B cell (primary cell): ENCODE results near the gene PODXL. TPM values are rescaled to one million over a fixed set of nuclear protein-coding genes. Genes with fewer than 3 reads are reported as not detected.

ENCODE experiments used
- ATAC-seq: fragments of 200-7000 bp; cut with Tn5 transposase; one replicate; pipeline ENCODE4 v1.10.0; 2021; ENCODE audit warnings: low read depth, mild to moderate bottlenecking, moderate number of reproducible peaks, moderate library complexity
- CTCF ChIA-PET: fragments of 350-600 bp; sonication (Branson Sonifier 250); formaldehyde crosslinking; loops from one replicate; lab custom pipeline; 2021; ENCODE audit warnings: antibody characterized with exemption, inconsistent platforms; lab: Charles Lee
- POLR2A ChIA-PET: fragments of 350-600 bp; sonication (Branson Sonifier 250); formaldehyde crosslinking; loops from one replicate; lab custom pipeline; 2021; ENCODE audit warnings: antibody characterized with exemption; lab: Charles Lee
- DNase-seq: peaks from one replicate; pipeline ENCODE4 v3.0.0; 2013
- H2AFZ ChIP-seq: 2 replicates; pipeline ENCODE4 v1.6.1; 2012; ENCODE audit warnings: mild to moderate bottlenecking, low read depth, low read length; ENCODE audit not compliant: insufficient read depth, poor library complexity, severe bottlenecking
- H3K27ac ChIP-seq, 2 donors: 1 replicate in 1 of 2; 2 replicates in 1 of 2; pipeline ENCODE4 v1.5.1; 2012 to 2013; ENCODE audit warnings: low read length in 2 of 2, mild to moderate bottlenecking in 2 of 2, moderate library complexity in 1 of 2
- H3K27me3 ChIP-seq, 4 experiments: fragments of 200-600 bp in 1 of 4; sonication (generic) in 1 of 4; replicated peaks in 1 of 4; 1 replicate in 2 of 4; 2 replicates in 2 of 4; pipeline versions ENCODE4 v1.6.1 to v1.7.0; 2013 to 2016; ENCODE audit warnings: low read length in 3 of 4, mild to moderate bottlenecking in 2 of 4, mixed read lengths in 1 of 4, moderate library complexity in 1 of 4; ENCODE audit not compliant: insufficient read depth in 4 of 4, control insufficient read depth in 3 of 4; ENCODE audit errors: control extremely low read depth in 1 of 4
- H3K36me3 ChIP-seq, 2 experiments: replicated peaks in 1 of 2; 1 replicate in 1 of 2; 2 replicates in 1 of 2; pipeline versions ENCODE4 v1.6.1 to v1.7.1; 2013; ENCODE audit warnings: low read length in 1 of 2; ENCODE audit not compliant: insufficient read depth in 2 of 2, control insufficient read depth in 1 of 2; ENCODE audit errors: control extremely low read depth in 1 of 2, extremely low read depth in 1 of 2
- H3K4me1 ChIP-seq, 2 donors: fragments of 200-600 bp in 1 of 2; sonication (generic) in 1 of 2; 1 replicate in 1 of 2; 2 replicates in 1 of 2; pipeline versions ENCODE4 v1.5.1 to v1.6.1; 2013 to 2017; ENCODE audit warnings: low read length in 2 of 2; ENCODE audit not compliant: control insufficient read depth in 2 of 2, insufficient read depth in 2 of 2
- H3K4me2 ChIP-seq: replicated peaks from 2 replicates; pipeline ENCODE3; 2012; ENCODE audit warnings: mild to moderate bottlenecking, low read depth, low read length; ENCODE audit not compliant: poor library complexity, severe bottlenecking
- H3K4me3 ChIP-seq, 5 experiments: fragments of 200-600 bp in 1 of 5; sonication (generic) in 1 of 5; 1 replicate in 3 of 5; 2 replicates in 2 of 5; pipeline versions ENCODE4 v1.5.1 to v1.7.0; 2011 to 2016; ENCODE audit warnings: low read length in 4 of 5, mild to moderate bottlenecking in 4 of 5, low read depth in 2 of 5, control low read depth in 1 of 5, moderate library complexity in 1 of 5; ENCODE audit not compliant: insufficient read depth in 1 of 5; ENCODE audit errors: control extremely low read depth in 1 of 5, extremely low read depth in 1 of 5
- H3K79me2 ChIP-seq: fragments of 200-600 bp; sonication (generic); one replicate; pipeline ENCODE4 v1.6.0; 2016; ENCODE audit warnings: low read length; ENCODE audit not compliant: control insufficient read depth, insufficient read depth
- H3K9ac ChIP-seq: fragments of 200-600 bp; sonication (generic); 2 replicates; pipeline ENCODE4 v1.6.1; 2017; ENCODE audit warnings: mild to moderate bottlenecking, low read length, moderate library complexity
- H3K9me3 ChIP-seq, 3 donors: one replicate each; pipeline versions ENCODE4 v1.6.1 to v1.7.1; 2013; ENCODE audit warnings: low read length in 2 of 3; ENCODE audit not compliant: control insufficient read depth in 2 of 3, insufficient read depth in 1 of 3; ENCODE audit errors: control extremely low read depth in 1 of 3
- H4K20me1 ChIP-seq: 2 replicates; pipeline ENCODE4 v1.6.0; 2012; ENCODE audit warnings: mild to moderate bottlenecking, low read length; ENCODE audit not compliant: insufficient read depth, control insufficient read depth, poor library complexity, severe bottlenecking
- H3K27ac Mint-ChIP-seq: one replicate; pipeline ENCODE4 v1.8.0; 2021; ENCODE audit warnings: mixed read lengths
- H3K27me3 Mint-ChIP-seq: one replicate; pipeline ENCODE4 v1.8.0; 2021; ENCODE audit warnings: mixed read lengths
- H3K4me1 Mint-ChIP-seq: one replicate; pipeline ENCODE4 v1.8.0; 2021; ENCODE audit warnings: mixed read lengths
- H3K4me3 Mint-ChIP-seq: one replicate; pipeline ENCODE4 v1.8.0; 2021; ENCODE audit warnings: mixed read lengths
- H3K9me3 Mint-ChIP-seq: one replicate; pipeline ENCODE4 v1.8.0; 2022; ENCODE audit warnings: mixed read lengths; ENCODE audit not compliant: insufficient read depth
- EZH2 ChIP-seq: IDR thresholded peaks from 2 replicates; pipeline ENCODE4 v1.6.1; 2012; ENCODE audit warnings: borderline replicate concordance, low read depth, mild to moderate bottlenecking, moderate library complexity, low read length; ENCODE audit not compliant: insufficient read depth, poor library complexity, severe bottlenecking
- WGBS: methylation state at CpG from one replicate; pipeline ENCODE4 v1.1.5; 2013; ENCODE audit warnings: missing lambda C conversion rate; ENCODE audit not compliant: insufficient coverage; 5-methylcytosine and 5-hydroxymethylcytosine counted together
- intact Hi-C: fragments of 100-400 bp; cut with micrococcal nuclease; formaldehyde crosslinking; loops from one replicate; pipeline ENCODE4 v1.10.0; 2022
- polyA plus RNA-seq: library from polyadenylated mRNA; depleted of rRNA; stranded (reverse); fragments of >200 nt; gene quantifications from 2 replicates; pipeline ENCODE4 v1.2.3, GENCODE V29; 2012
- total RNA-seq, 2 donors: library from RNA; stranded (reverse); fragments of 120-200 nt in 1 of 2; gene quantifications; 1 replicate in 1 of 2; 2 replicates in 1 of 2; pipeline versions ENCODE4 v1.2.3 to v1.2.4, GENCODE V29; 2013 to 2022
- TF ChIP-seq, protein P1 (sequence below): fragments of 200-600 bp; IDR thresholded peaks from one replicate; pipeline ENCODE4 v1.8.0; 2022; ENCODE audit warnings: antibody characterized with exemption, mild to moderate bottlenecking

PODXL gene
- total and polyA plus RNA-seq, 2 donors (not counting 1 experiment from before 2014, with no cell fraction given) = 1.5 to 5.8 TPM

GRCh38 chr7:131482800-131483199, 73.6 kb downstream of the PODXL start:
- H2AFZ ChIP-seq = no peak overlapping the region
- WGBS = no CpG with 5 or more reads among the region's 2 CpGs
- H3K79me2 ChIP-seq = no peaks in the 10 kb centered on the region
- peaks cover 18% of the 10 kb centered on the region for H3K4me1 Mint-ChIP-seq
- intact Hi-C loops = no loop called here
- no peak overlapping the region for H3K4me3 ChIP-seq
- H3K9me3 ChIP-seq = no peaks in the 10 kb centered on the region
- peaks cover 6 to 9% of the 10 kb centered on the region in 2 donors for H3K4me1 ChIP-seq
- H3K27me3 ChIP-seq = no peaks in the 10 kb centered on the region
- TF ChIP-seq, protein P1, sequence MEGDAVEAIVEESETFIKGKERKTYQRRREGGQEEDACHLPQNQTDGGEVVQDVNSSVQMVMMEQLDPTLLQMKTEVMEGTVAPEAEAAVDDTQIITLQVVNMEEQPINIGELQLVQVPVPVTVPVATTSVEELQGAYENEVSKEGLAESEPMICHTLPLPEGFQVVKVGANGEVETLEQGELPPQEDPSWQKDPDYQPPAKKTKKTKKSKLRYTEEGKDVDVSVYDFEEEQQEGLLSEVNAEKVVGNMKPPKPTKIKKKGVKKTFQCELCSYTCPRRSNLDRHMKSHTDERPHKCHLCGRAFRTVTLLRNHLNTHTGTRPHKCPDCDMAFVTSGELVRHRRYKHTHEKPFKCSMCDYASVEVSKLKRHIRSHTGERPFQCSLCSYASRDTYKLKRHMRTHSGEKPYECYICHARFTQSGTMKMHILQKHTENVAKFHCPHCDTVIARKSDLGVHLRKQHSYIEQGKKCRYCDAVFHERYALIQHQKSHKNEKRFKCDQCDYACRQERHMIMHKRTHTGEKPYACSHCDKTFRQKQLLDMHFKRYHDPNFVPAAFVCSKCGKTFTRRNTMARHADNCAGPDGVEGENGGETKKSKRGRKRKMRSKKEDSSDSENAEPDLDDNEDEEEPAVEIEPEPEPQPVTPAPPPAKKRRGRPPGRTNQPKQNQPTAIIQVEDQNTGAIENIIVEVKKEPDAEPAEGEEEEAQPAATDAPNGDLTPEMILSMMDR = no peak
- no peak for TF ChIP-seq EZH2
- H3K4me2 ChIP-seq = no peak overlapping the region
- H3K27me3 Mint-ChIP-seq = no peaks in the 10 kb centered on the region
- POLR2A ChIA-PET = no interaction called here
- CTCF ChIA-PET = interaction anchor here (0.6 to 2.5 kb wide), 2 partner anchors 17 to 1462 kb away, joined by 3 to 14 read pairs; no protein-coding TSS in a partner anchor
- H3K27ac Mint-ChIP-seq = no peak overlapping the region
- peaks cover 2 to 18% of the 10 kb centered on the region in 2 experiments for H3K36me3 ChIP-seq
- no peak overlapping the region for H3K4me3 Mint-ChIP-seq
- DNase-seq (no peak), ATAC-seq (peak; percentile 17)
- H3K9me3 Mint-ChIP-seq = no peaks in the 10 kb centered on the region
- no peaks in the 10 kb centered on the region for H4K20me1 ChIP-seq
- H3K27ac ChIP-seq = peak overlapping the region in 1 of 2 donors; percentile 34
- no peak overlapping the region for H3K9ac ChIP-seq

GRCh38 chr7:131480384-131481315, 75.8 kb downstream of the PODXL start:
- Histone ChIP-seq H2AFZ (no peak overlapping the region), H3K9me3 (no peaks in the 10 kb centered on the region), H4K20me1 (no peaks in the 10 kb centered on the region), H3K4me2 (no peak overlapping the region), H3K9ac (no peak overlapping the region), H3K4me3 (no peak overlapping the region), H3K27me3 (no peaks in the 10 kb centered on the region), H3K36me3 (peaks cover 2 to 14% of the 10 kb centered on the region in 2 experiments), H3K79me2 (no peaks in the 10 kb centered on the region), H3K4me1 (peaks cover 6 to 9% of the 10 kb centered on the region in 2 donors), H3K27ac (no peak overlapping the region)
- intact Hi-C loops = no loop called here
- Mint-ChIP-seq H3K4me1 (peaks cover 18% of the 10 kb centered on the region), H3K9me3 (no peaks in the 10 kb centered on the region), H3K4me3 (no peak overlapping the region), H3K27ac (no peak overlapping the region), H3K27me3 (no peaks in the 10 kb centered on the region)
- TF ChIP-seq EZH2 = no peak
- TF ChIP-seq, protein P1 = no peak
- DNase-seq = no peak
- WGBS = no CpG with 5 or more reads among the region's 4 CpGs
- CTCF ChIA-PET = no interaction called here
- no peak for ATAC-seq
- POLR2A ChIA-PET = no interaction called here
